ENCODE results near the gene INPP5D. TPM values are rescaled to one million over a fixed set of nuclear protein-coding genes. Genes with fewer than 3 reads are reported as not detected.

Gene INPP5D
- total RNA-seq, 1 experiment from 2014 or later, result not detected

DNA sequence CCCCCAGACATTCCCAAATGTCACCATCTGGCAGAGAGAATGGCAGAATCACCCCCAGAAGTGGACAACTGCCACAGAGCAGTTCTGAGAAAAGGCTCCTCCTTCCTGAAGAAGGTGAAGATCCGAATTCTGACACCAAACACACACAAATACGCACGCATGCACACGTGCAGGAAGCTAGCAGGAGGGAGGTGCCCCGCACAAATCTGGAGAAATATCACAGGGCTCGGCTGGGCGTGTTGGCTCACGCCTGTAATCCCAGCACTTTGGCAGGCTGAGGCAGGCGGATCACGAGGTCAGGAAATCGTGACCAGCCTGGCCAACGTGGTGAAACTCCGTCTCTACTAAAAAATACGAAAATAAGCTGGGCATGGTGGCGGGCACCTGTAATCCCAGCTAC lies 152.9 kb downstream of the INPP5D start:
- H3K4me1 Mint-ChIP-seq (ENCODE audit: low read depth, unreplicated experiment), result peaks cover 34% of the 10 kb centered on the region
- BruUV-seq (replicated peaks), result no TSS peak
- no peaks in the 10 kb centered on the region for H3K9me3 Mint-ChIP-seq (ENCODE audit: low read depth, unreplicated experiment)
- TF ChIP-seq, protein P1, sequence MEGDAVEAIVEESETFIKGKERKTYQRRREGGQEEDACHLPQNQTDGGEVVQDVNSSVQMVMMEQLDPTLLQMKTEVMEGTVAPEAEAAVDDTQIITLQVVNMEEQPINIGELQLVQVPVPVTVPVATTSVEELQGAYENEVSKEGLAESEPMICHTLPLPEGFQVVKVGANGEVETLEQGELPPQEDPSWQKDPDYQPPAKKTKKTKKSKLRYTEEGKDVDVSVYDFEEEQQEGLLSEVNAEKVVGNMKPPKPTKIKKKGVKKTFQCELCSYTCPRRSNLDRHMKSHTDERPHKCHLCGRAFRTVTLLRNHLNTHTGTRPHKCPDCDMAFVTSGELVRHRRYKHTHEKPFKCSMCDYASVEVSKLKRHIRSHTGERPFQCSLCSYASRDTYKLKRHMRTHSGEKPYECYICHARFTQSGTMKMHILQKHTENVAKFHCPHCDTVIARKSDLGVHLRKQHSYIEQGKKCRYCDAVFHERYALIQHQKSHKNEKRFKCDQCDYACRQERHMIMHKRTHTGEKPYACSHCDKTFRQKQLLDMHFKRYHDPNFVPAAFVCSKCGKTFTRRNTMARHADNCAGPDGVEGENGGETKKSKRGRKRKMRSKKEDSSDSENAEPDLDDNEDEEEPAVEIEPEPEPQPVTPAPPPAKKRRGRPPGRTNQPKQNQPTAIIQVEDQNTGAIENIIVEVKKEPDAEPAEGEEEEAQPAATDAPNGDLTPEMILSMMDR (IDR thresholded peaks at IDR 0.05; ENCODE audit: unreplicated experiment), result no peak
- peaks cover 13% of the 10 kb centered on the region for H3K27me3 Mint-ChIP-seq (ENCODE audit: unreplicated experiment)
- CTCF ChIA-PET, result no interaction called here
- no peak for DNase-seq
- H3K27ac Mint-ChIP-seq (ENCODE audit: unreplicated experiment), result no peak overlapping the region
- no peak overlapping the region for H3K4me3 Mint-ChIP-seq (ENCODE audit: low read depth, unreplicated experiment)
- H3K36me3 Mint-ChIP-seq (ENCODE audit: insufficient read depth, unreplicated experiment), result peaks cover 4% of the 10 kb centered on the region
- intact Hi-C loops (cut with micrococcal nuclease; ENCODE audit: unreplicated experiment), result no loop called here

DNA sequence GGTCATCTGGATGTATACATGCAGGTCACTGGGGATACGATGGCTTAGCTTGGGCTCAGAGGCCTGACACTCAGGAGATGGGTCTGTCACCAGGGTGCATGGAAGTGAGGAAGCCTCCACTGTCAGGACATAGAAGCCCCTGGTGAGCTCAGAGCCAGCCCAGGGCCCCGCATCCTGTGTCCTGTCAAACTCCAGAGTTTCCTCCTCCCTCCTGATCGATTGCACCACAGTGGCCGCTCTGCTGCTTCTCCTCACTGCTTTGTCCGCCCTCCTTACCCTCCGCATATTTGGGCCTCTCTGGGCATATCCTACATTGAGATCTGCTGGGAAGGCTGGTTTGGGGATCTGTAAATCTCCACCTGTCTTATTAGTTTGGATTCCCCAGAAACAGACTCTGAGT lies 153.8 kb downstream of the INPP5D start:
- Mint-ChIP-seq H3K27me3 (ENCODE audit: unreplicated experiment) (peaks cover 13% of the 10 kb centered on the region), H3K4me1 (ENCODE audit: low read depth, unreplicated experiment) (peaks cover 24% of the 10 kb centered on the region), H3K4me3 (ENCODE audit: low read depth, unreplicated experiment) (no peak overlapping the region), H3K9me3 (ENCODE audit: low read depth, unreplicated experiment) (peaks cover 3% of the 10 kb centered on the region), H3K27ac (ENCODE audit: unreplicated experiment) (no peak overlapping the region), H3K36me3 (ENCODE audit: insufficient read depth, unreplicated experiment) (peaks cover 4% of the 10 kb centered on the region)
- no peak for DNase-seq
- intact Hi-C loops (cut with micrococcal nuclease; ENCODE audit: unreplicated experiment), result no loop called here
- CTCF ChIA-PET, result no interaction called here
- TF ChIP-seq, protein P1 (IDR thresholded peaks at IDR 0.05; ENCODE audit: unreplicated experiment), result no peak
- BruUV-seq (replicated peaks), result no TSS peak

DNA sequence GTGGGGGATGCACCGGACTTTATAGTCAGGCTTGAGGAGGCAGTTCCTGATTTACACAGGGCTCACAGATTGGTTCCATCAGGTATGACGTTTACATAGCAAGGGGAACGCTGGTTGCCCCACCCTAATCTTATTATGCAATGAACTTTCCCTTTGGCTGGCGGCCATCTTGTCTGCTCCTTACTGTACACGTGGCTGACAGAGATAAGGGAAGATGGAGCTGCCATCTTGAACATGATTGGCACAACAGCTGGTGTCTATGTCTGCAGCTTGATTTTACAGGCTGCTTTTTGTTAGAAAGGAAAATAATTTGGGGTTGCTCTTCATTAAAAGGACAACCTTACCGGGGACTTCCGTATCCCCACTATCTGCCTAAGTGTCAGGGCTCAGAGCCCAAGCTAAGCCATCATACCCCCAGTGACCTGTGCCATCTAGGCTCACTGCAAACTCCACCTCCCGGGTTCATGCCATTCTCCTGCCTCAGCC lies 157.8 kb downstream of the INPP5D start:
- no TSS peak for BruUV-seq (replicated peaks)
- no peak for DNase-seq
- Mint-ChIP-seq H3K4me3 (ENCODE audit: low read depth, unreplicated experiment) (no peak overlapping the region), H3K27me3 (ENCODE audit: unreplicated experiment) (no peaks in the 10 kb centered on the region), H3K4me1 (ENCODE audit: low read depth, unreplicated experiment) (peaks cover 13% of the 10 kb centered on the region), H3K36me3 (ENCODE audit: insufficient read depth, unreplicated experiment) (no peaks in the 10 kb centered on the region), H3K9me3 (ENCODE audit: low read depth, unreplicated experiment) (peaks cover 3% of the 10 kb centered on the region), H3K27ac (ENCODE audit: unreplicated experiment) (no peak overlapping the region)
- CTCF ChIA-PET, result no interaction called here
- TF ChIP-seq, protein P1 (IDR thresholded peaks at IDR 0.05; ENCODE audit: unreplicated experiment), result no peak
- intact Hi-C loops (cut with micrococcal nuclease; ENCODE audit: unreplicated experiment), result no loop called here

DNA sequence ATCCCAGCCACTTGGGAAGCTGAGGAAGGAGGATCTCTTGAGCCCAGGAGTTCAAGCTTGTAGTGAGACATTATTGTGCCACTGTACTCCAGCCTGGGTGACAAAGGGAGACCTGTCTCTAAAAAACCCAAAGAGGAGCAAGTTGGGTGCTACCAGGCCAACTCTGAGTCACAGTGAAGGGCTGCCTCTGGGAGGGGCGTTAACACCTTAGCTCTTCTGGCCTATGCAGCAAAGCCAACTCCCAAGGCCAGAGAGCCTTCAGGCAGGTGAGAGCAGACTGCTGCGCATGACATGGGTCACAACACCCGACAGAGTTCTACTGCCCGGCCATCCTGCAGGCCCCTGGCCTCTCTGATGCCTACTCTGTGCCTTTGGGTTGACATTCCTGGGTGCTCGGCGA lies 158.7 kb downstream of the INPP5D start:
- CTCF ChIA-PET, result no interaction called here
- Mint-ChIP-seq H3K27me3 (ENCODE audit: unreplicated experiment) (peaks cover under 1% of the 10 kb centered on the region), H3K4me1 (ENCODE audit: low read depth, unreplicated experiment) (peaks cover 13% of the 10 kb centered on the region), H3K9me3 (ENCODE audit: low read depth, unreplicated experiment) (peaks cover 3% of the 10 kb centered on the region), H3K27ac (ENCODE audit: unreplicated experiment) (no peak overlapping the region), H3K36me3 (ENCODE audit: insufficient read depth, unreplicated experiment) (no peaks in the 10 kb centered on the region), H3K4me3 (ENCODE audit: low read depth, unreplicated experiment) (no peak overlapping the region)
- TF ChIP-seq, protein P1 (IDR thresholded peaks at IDR 0.05; ENCODE audit: unreplicated experiment), result no peak
- DNase-seq, result no peak
- intact Hi-C loops (cut with micrococcal nuclease; ENCODE audit: unreplicated experiment), result no loop called here
- BruUV-seq (replicated peaks), result no TSS peak

All from Calu3 (cell line).